Kidney (tissue), 14 donors: ENCODE results near the gene ARMH4. TPM values are rescaled to one million over a fixed set of nuclear protein-coding genes. Genes with fewer than 3 reads are reported as not detected.

Source experiments
- DNase-seq, 5 donors: peaks; one replicate each; pipeline ENCODE4 v3.0.0-alpha.2; 2013 to 2020
- FAIRE-seq: peaks from 2 replicates; lab custom pipeline; 2012; peaks lifted over from hg19 to GRCh38; lab: Jason Lieb, UNC
- H3K27ac ChIP-seq, 2 donors: one replicate each; pipeline ENCODE4 v1.7.0; 2013; ENCODE audit warnings: low read depth in 2 of 2, low read length in 2 of 2, inconsistent platforms in 1 of 2
- H3K27me3 ChIP-seq: one replicate; pipeline ENCODE4 v1.7.1; 2013; ENCODE audit warnings: low read length, inconsistent platforms; ENCODE audit not compliant: control insufficient read depth, insufficient read depth
- H3K36me3 ChIP-seq, 3 donors: one replicate each; pipeline versions ENCODE4 v1.7.0 to v1.7.1; 2013; ENCODE audit warnings: low read length in 3 of 3, control low read depth in 1 of 3, inconsistent platforms in 1 of 3; ENCODE audit not compliant: insufficient read depth in 3 of 3, control insufficient read depth in 2 of 3
- H3K4me1 ChIP-seq, 3 donors: one replicate each; pipeline versions ENCODE4 v1.7.0 to v1.7.1; 2013; ENCODE audit warnings: low read length in 3 of 3, inconsistent platforms in 1 of 3, low read depth in 1 of 3; ENCODE audit not compliant: control insufficient read depth in 2 of 3, insufficient read depth in 2 of 3
- H3K4me3 ChIP-seq, 3 donors: one replicate each; pipeline versions ENCODE4 v1.7.0 to v1.8.1; 2013; ENCODE audit warnings: low read length in 3 of 3, control low read depth in 1 of 3, inconsistent platforms in 1 of 3
- H3K9ac ChIP-seq, 3 donors: one replicate each; pipeline versions ENCODE4 v1.7.0 to v1.7.1; 2013; ENCODE audit warnings: low read length in 3 of 3, control low read depth in 1 of 3, inconsistent platforms in 1 of 3
- H3K9me3 ChIP-seq, 3 donors: one replicate each; pipeline versions ENCODE4 v1.7.0 to v1.7.1; 2013; ENCODE audit warnings: low read length in 3 of 3, control low read depth in 1 of 3, inconsistent platforms in 1 of 3; ENCODE audit not compliant: control insufficient read depth in 2 of 3, insufficient read depth in 1 of 3
- CTCF ChIP-seq: IDR thresholded peaks from 3 replicates; pipeline ENCODE4 v1.5.1; 2012; ENCODE audit warnings: mild to moderate bottlenecking, moderate library complexity, borderline replicate concordance; ENCODE audit not compliant: insufficient read depth; ENCODE audit errors: extremely low read depth
- intact Hi-C: fragments of 100-400 bp; cut with DNase I; formaldehyde crosslinking; loops from one replicate; pipeline ENCODE4 v1.11.1; 2022
- polyA plus RNA-seq: library from polyadenylated mRNA; stranded (reverse); fragments of 350-450 nt; fragmentation: Illumina TruSeq; extraction: RNeasy Lipid Tissue Mini Kit (QIAGEN cat#74804); gene quantifications from one replicate; pipeline ENCODE4 v1.2.3, GENCODE V29; 2014; ENCODE audit warnings: low read depth, low replicate concordance; ENCODE audit not compliant: insufficient read depth
- total RNA-seq: library from RNA; stranded (reverse); fragmentation: NEBNext Ultra II Directional; extraction: Animal tissue kit (Norgen Biotek cat#: 25700); gene quantifications from one replicate; pipeline ENCODE4 v1.2.1, GENCODE V29; 2021
- donor health status: control.
- donor health status: control.
- donor health status: control.
- donor health status: control.
- donor health status: control.
- donor health status: DM: yes; HTN: yes; CAD: no.
- donor health status: Normal renal cell carcinoma (clear cell type).

Gene ARMH4
- total and polyA plus RNA-seq, 2 donors from 2014 or later = 4.9 to 14.2 TPM

DNA sequence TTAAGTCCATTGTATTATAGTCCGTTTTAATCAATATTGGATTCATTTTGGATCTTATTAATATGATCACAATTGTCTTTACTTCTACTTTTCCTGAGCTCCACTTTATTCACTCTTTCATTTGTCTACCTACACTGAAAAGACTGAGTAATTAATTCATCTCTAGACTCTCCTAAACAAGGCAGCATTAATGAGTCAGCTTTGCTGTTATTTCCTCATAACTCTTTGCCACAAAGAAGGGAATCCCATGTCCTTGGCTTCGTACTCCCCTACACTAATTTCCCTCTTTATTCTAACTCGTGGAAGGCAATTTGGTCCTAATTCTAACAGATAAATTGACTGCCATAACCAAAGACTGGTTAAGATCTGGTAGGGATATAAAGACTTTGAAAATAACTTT lies 91.9 kb downstream of the ARMH4 start:
- FAIRE-seq (no peak), DNase-seq (no peak)
- Histone ChIP-seq H3K27ac (no peak overlapping the region), H3K9ac (no peak overlapping the region), H3K27me3 (no peaks in the 10 kb centered on the region), H3K9me3 (no peaks in the 10 kb centered on the region), H3K4me1 (no peaks in the 10 kb centered on the region), H3K4me3 (no peak overlapping the region), H3K36me3 (no peaks in the 10 kb centered on the region)
- TF ChIP-seq CTCF = no peak
- intact Hi-C loops = no loop called here

DNA sequence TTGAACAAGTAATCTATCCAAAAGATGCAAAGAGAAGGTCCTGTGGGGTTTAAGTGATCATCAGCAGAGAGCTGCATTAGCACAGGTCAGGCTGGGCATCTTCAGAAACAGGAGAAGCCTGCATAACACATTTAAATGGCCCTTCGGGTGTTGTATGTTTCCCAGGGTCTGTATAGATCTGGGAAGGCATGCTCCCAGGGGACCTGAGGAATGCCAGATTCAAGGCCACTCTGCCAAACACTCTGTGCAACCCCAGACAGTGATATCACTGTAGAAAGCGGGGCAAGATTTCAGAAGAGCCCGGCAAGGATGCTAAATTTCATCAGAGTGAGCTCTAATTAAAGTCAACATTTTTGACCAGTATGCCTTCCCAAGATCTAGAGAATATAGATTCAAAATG lies 92.9 kb downstream of the ARMH4 start:
- H3K9ac ChIP-seq = no peak overlapping the region
- FAIRE-seq = no peak

DNA sequence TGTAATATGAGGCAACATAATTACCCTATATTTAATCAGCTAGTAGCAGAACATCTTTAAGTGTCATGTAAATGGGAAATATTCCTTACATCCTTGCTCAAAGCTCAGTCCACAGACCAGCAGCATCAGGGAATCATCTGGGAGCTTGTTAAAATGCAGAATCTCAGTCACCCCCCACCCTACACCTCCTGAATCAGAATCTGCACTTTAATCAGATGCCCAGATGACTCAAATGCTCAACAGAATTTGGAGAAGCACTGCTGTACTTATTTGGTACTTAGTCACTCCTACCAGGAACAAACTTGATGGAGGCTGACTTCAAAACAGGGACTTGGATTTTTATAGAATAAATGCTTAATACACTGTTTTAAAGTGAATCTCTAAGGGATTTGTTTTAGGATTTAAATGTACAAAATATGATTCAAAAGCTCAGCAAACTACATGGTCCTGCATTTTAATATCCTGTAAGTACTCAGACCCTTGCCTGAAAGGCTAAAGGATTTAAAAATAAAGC lies 96.5 kb downstream of the ARMH4 start:
- Histone ChIP-seq H3K4me1 (no peaks in the 10 kb centered on the region), H3K27me3 (no peaks in the 10 kb centered on the region), H3K36me3 (no peaks in the 10 kb centered on the region), H3K9ac (no peak overlapping the region), H3K27ac (no peak overlapping the region), H3K4me3 (no peak overlapping the region), H3K9me3 (no peaks in the 10 kb centered on the region)
- intact Hi-C loops = no loop called here
- TF ChIP-seq CTCF = no peak
- no peak for DNase-seq
- no peak for FAIRE-seq

More for the DNA sequence above, 92.9 kb downstream of the ARMH4 start:
- no peaks in the 10 kb centered on the region for H3K27me3 ChIP-seq
- H3K9me3 ChIP-seq = no peaks in the 10 kb centered on the region
- intact Hi-C loops = no loop called here
- no peak overlapping the region for H3K27ac ChIP-seq
- TF ChIP-seq CTCF = no peak
- H3K4me1 ChIP-seq = no peaks in the 10 kb centered on the region
- H3K36me3 ChIP-seq = no peaks in the 10 kb centered on the region
- H3K4me3 ChIP-seq = no peak overlapping the region
- DNase-seq = no peak

GRCh38 chr14:58054100-58054499 lies 97.9 kb downstream of the ARMH4 start:
- intact Hi-C loops = no loop called here

More at GRCh38 chr14:58054100-58054499, 97.9 kb downstream of the ARMH4 start:
- FAIRE-seq = no peak
- Histone ChIP-seq H3K9ac (no peak overlapping the region), H3K4me3 (no peak overlapping the region), H3K9me3 (no peaks in the 10 kb centered on the region), H3K27me3 (no peaks in the 10 kb centered on the region), H3K27ac (no peak overlapping the region), H3K36me3 (no peaks in the 10 kb centered on the region), H3K4me1 (no peaks in the 10 kb centered on the region)
- DNase-seq = no peak
- TF ChIP-seq CTCF = no peak
